HepG2 (cell line): ENCODE measurements around the gene TBC1D10B. TPM values are rescaled to one million over a fixed set of nuclear protein-coding genes. Genes with fewer than 3 reads are reported as not detected.
"Not testable (repeated sequence)": the region's sequence is repeated elsewhere in the genome, so short reads cannot be mapped to it uniquely, and the experiment has no call there.

Experiments used
- ATAC-seq: fragments of 200-7000 bp; cut with Tn5 transposase; 3 replicates; pipeline ENCODE4 v1.9.1; 2020; ENCODE audit warnings: mild to moderate bottlenecking, moderate library complexity
- BruUV-seq: library from RNA; stranded (reverse); fragments of 400-500 nt; replicated peaks from 2 replicates; lab custom pipeline; 2021; lab: Mats Ljungman, UMichigan
- CTCF ChIA-PET: fragments of 300-600 bp; formaldehyde crosslinking; extraction: SDS; loops from one replicate; lab custom pipeline; 2021; ENCODE audit warnings: low total read pairs, inconsistent platforms, low intra/inter-chr PET ratio; lab: Yijun Ruan, JAX
- POLR2A ChIA-PET: fragments of 350-600 bp; sonication (Branson Sonifier 250); formaldehyde crosslinking; loops from one replicate; lab custom pipeline; 2020; ENCODE audit warnings: antibody characterized with exemption, inconsistent platforms; lab: Yijun Ruan, JAX
- DNase-seq: peaks from one replicate; pipeline ENCODE4 v3.0.0-alpha.2; 2015; ENCODE audit warnings: low spot score
- FAIRE-seq: peaks from 3 replicates; lab custom pipeline; 2011; peaks lifted over from hg19 to GRCh38; lab: Jason Lieb, UNC
- H2AFZ ChIP-seq: one replicate; pipeline ENCODE4 v1.6.1; 2011; ENCODE audit warnings: low read length, inconsistent platforms
- H3K27ac ChIP-seq: fragments of 300-600 bp; 3 replicates; pipeline ENCODE4 v1.8.0; 2011; ENCODE audit warnings: mixed run types, mild to moderate bottlenecking, mixed read lengths, low read length, inconsistent platforms; ENCODE audit not compliant: insufficient read depth; ENCODE audit errors: extremely low read length
- H3K27me3 ChIP-seq, 2 experiments: fragments of 200-600 bp in 1 of 2; 2 replicates in 1 of 2; 3 replicates in 1 of 2; pipeline versions ENCODE4 v1.6.0 to v1.8.0; 2011; ENCODE audit warnings: low read length in 2 of 2, mild to moderate bottlenecking in 2 of 2, moderate library complexity in 2 of 2, inconsistent platforms in 1 of 2; ENCODE audit not compliant: insufficient read depth in 2 of 2, control insufficient read depth in 1 of 2
- H3K36me3 ChIP-seq, 2 experiments: fragments of 200-600 bp in 1 of 2; replicated peaks in 1 of 2; 2 replicates in 1 of 2; 3 replicates in 1 of 2; pipeline versions ENCODE4 v1.5.1 to v1.8.0; 2011; ENCODE audit warnings: low read length in 2 of 2, inconsistent platforms in 1 of 2; ENCODE audit not compliant: insufficient read depth in 2 of 2, control insufficient read depth in 1 of 2
- H3K4me1 ChIP-seq: 2 replicates; pipeline ENCODE4 v1.5.1; 2012; ENCODE audit warnings: low read length, inconsistent platforms; ENCODE audit not compliant: insufficient read depth
- H3K4me2 ChIP-seq: 2 replicates; pipeline ENCODE4 v1.6.0; 2011; ENCODE audit warnings: low read depth, low read length, inconsistent platforms
- H3K4me3 ChIP-seq, 3 experiments: fragments of 200-600 bp in 1 of 3; sonication (generic), shearing (Covaris generic) in 1 of 3; replicated peaks in 1 of 3; 2 replicates each; pipeline ENCODE4 v1.5.1; 2011 to 2016; ENCODE audit warnings: low read length in 3 of 3, inconsistent platforms in 2 of 3, low read depth in 2 of 3, mild to moderate bottlenecking in 2 of 3, control low read depth in 1 of 3, mixed read lengths in 1 of 3; ENCODE audit not compliant: insufficient read depth in 1 of 3
- H3K79me2 ChIP-seq: one replicate; pipeline ENCODE4 v1.6.1; 2011; ENCODE audit warnings: low read length, inconsistent platforms; ENCODE audit not compliant: insufficient read depth
- H3K9ac ChIP-seq: 2 replicates; pipeline ENCODE4 v1.6.0; 2011; ENCODE audit warnings: mild to moderate bottlenecking, low read depth, low read length, inconsistent platforms; ENCODE audit not compliant: insufficient read depth
- H3K9me3 ChIP-seq: 2 replicates; pipeline ENCODE4 v1.5.1; 2012; ENCODE audit warnings: mild to moderate bottlenecking, low read length
- H4K20me1 ChIP-seq: 2 replicates; pipeline ENCODE4 v1.6.0; 2011; ENCODE audit warnings: inconsistent platforms, mild to moderate bottlenecking, low read length, moderate library complexity; ENCODE audit not compliant: insufficient read depth
- ELF1 ChIP-seq: sonication (generic); formaldehyde crosslinking; IDR thresholded peaks from 2 replicates; pipeline ENCODE4 v1.4.0; 2020; ENCODE audit warnings: missing genetic modification reagents
- HNF4A ChIP-seq: sonication (generic); formaldehyde crosslinking; IDR thresholded peaks from 2 replicates; pipeline ENCODE4 v1.4.0; 2020; ENCODE audit warnings: missing genetic modification reagents
- MNT ChIP-seq: fragments of 450-650 bp; IDR thresholded peaks from 2 replicates; pipeline ENCODE4 v1.6.1; 2016
- MYC ChIP-seq: sonication (generic); formaldehyde crosslinking; IDR thresholded peaks from 2 replicates; pipeline ENCODE4 v1.9.0; 2021; ENCODE audit warnings: missing genetic modification reagents, borderline replicate concordance
- PATZ1 ChIP-seq: sonication (generic); formaldehyde crosslinking; IDR thresholded peaks from 2 replicates; pipeline ENCODE4 v1.4.0; 2020; ENCODE audit warnings: missing genetic modification reagents
- PHF8 ChIP-seq: sonication (generic); formaldehyde crosslinking; IDR thresholded peaks from 2 replicates; pipeline ENCODE4 v1.5.0; 2020; ENCODE audit warnings: missing genetic modification reagents
- POLR2A ChIP-seq, 2 experiments: IDR thresholded peaks; 2 replicates each; pipeline ENCODE4 v1.6.1; 2011; ENCODE audit warnings: low read depth in 2 of 2, low read length in 2 of 2, mild to moderate bottlenecking in 1 of 2, moderate library complexity in 1 of 2; ENCODE audit not compliant: insufficient read depth in 1 of 2
- POLR2AphosphoS5 ChIP-seq: IDR thresholded peaks from 2 replicates; pipeline ENCODE4 v1.6.1; 2012; ENCODE audit warnings: low read depth, low read length
- ZFY ChIP-seq: sonication (generic); formaldehyde crosslinking; IDR thresholded peaks from 2 replicates; pipeline ENCODE4 v1.4.0; 2020; ENCODE audit warnings: missing genetic modification reagents
- ZNF770 ChIP-seq: sonication (generic); formaldehyde crosslinking; IDR thresholded peaks from 2 replicates; pipeline ENCODE4 v1.5.0; 2020; ENCODE audit warnings: mild to moderate bottlenecking, missing genetic modification reagents
- WGBS: methylation state at CpG from one replicate; pipeline ENCODE4 v1.1.6; 2017; ENCODE audit warnings: low lambda C conversion rate; 5-methylcytosine and 5-hydroxymethylcytosine counted together
- in situ Hi-C: cut with HindIII; loops from 2 replicates; pipeline ENCODE4 v1.10.0; 2017; ENCODE audit warnings: low pct_unique_long_range_greater_than_20kb; ENCODE audit not compliant: extremely low pct_ligation_motif_present
- intact Hi-C: fragments of 100-400 bp; cut with micrococcal nuclease; formaldehyde crosslinking; loops from one replicate; pipeline ENCODE4 v1.10.0; 2022; ENCODE audit not compliant: unreplicated experiment
- polyA plus RNA-seq, 8 experiments: library from polyadenylated mRNA; depleted of rRNA in 3 of 8; stranded (reverse) in 7 of 8; unstranded in 1 of 8; fragments of >200 nt; fragmentation: Illumina TruSeq in 4 of 8; extraction: Trizol in 4 of 8; gene quantifications; 2 replicates each; pipeline versions ENCODE4 v1.2.1 to v1.2.3, GENCODE V29; 2011 to 2016; ENCODE audit warnings: low read depth in 4 of 8, missing spikeins in 1 of 8, mixed read lengths in 1 of 8; ENCODE audit not compliant: insufficient read depth in 1 of 8
- total RNA-seq, 5 experiments: library from RNA; depleted of rRNA; stranded (reverse); fragments of >200 nt; fragmentation: Illumina TruSeq; extraction: Trizol; gene quantifications; 2 replicates each; pipeline ENCODE4 v1.2.3, GENCODE V29; 2016; ENCODE audit warnings: low read depth in 1 of 5
- TF ChIP-seq, protein P1 (sequence below): sonication (generic); formaldehyde crosslinking; IDR thresholded peaks from 2 replicates; pipeline ENCODE4 v1.4.0; 2020; ENCODE audit warnings: low read depth, missing genetic modification reagents
- TF ChIP-seq, protein P2 (sequence below): IDR thresholded peaks from 2 replicates; pipeline ENCODE4 v1.6.1; 2016; ENCODE audit warnings: mild to moderate bottlenecking

Gene TBC1D10B
- total and polyA plus RNA-seq, 2 of the 13 experiments (the other 11 are each of a cell fraction or from before 2014, with no cell fraction given) = 15.7 to 24.8 TPM

DNA sequence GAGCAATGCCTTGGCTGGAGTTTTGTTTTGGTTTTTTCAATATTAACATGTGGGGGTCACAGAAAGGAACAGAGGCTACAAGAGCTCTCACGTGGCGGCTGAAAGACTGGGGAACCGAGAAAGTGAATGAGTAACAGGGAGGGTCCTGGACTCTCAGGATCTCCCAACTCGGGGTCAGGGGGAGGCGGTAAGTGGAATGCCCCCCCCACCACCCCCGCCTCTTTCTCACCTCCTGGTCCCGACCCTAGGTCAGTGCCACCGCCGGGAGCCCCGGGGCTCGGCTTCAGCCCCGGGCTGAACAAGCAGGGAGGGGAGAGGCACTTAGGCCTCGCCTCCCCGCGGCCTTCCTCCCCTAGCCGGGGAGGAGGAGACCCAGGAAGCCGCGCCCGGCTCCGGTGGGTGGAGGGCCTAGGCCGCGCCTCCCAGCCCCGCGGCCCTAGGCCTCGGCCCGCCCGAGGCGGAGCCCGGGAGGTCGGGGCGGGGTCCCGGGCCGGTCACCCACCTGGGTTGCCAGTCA, 35.8 kb downstream of the TBC1D10B start:
- ChIA-PET CTCF (interaction anchor here (1.2 kb wide), 1 partner anchor 18 kb away, joined by 3 read pairs; no protein-coding TSS in a partner anchor), POLR2A (interaction anchor here (0.6 to 3.2 kb wide), 14 partner anchors 17 to 591 kb away, joined by 3 to 33 read pairs (median 8); partner anchors contain the start of genes ALDOA, CD2BP2, DCTPP1 and TBC1D10B)
- 0% methylated on average over 4 of the region's 33 CpGs for WGBS
- not testable (repeated sequence) for H4K20me1 ChIP-seq, H2AFZ ChIP-seq, FAIRE-seq, BruUV-seq, H3K9me3 ChIP-seq, H3K27me3 ChIP-seq, H3K36me3 ChIP-seq
- Histone ChIP-seq H3K4me3 (peak overlapping the region; percentile 76 to 99 (median 95)), H3K27ac (peak overlapping the region; percentile 99), H3K9ac (peak overlapping the region; percentile 94), H3K4me2 (peak overlapping the region; percentile 49; the same call in 1 of the 2 replicates), H3K79me2 (peaks cover 52% of the 10 kb centered on the region), H3K4me1 (peaks cover 38% of the 10 kb centered on the region)
- intact Hi-C loops = loop anchor here (2.0 kb wide), 1 partner anchor 20 kb away; the partner anchor contains the start of gene CD2BP2
- peak; percentile 88 for ATAC-seq
- in situ Hi-C loops = loop anchor here (25.0 kb wide), 1 partner anchor 747 kb away; no protein-coding TSS in a partner anchor
- DNase-seq = peak; percentile 86
- peak; percentile 40; the same call in 1 of the 2 replicates for TF ChIP-seq MYC (CRISPR knock-in tag)
- peak; percentile 38; the same call in 1 of the 2 replicates for TF ChIP-seq PHF8 (CRISPR knock-in tag)
- peak; percentile 50; the same call in 1 of the 2 replicates for TF ChIP-seq ZNF770 (CRISPR knock-in tag)
- 0 out of 2 replicates have a peak, but pooled peaks have one; percentile 61 for TF ChIP-seq PATZ1 (CRISPR knock-in tag)
- TF ChIP-seq ZFY = peak; percentile 70
- 0 out of 2 replicates have a peak, but pooled peaks have one; percentile 11 for TF ChIP-seq HNF4A
- TF ChIP-seq POLR2A (IDR thresholded peaks at IDR 0.05; ENCODE audit: insufficient read depth in 1 of 2, low read depth in 2 of 2, low read length in 2 of 2) = 0 out of 4 replicates have a peak, but pooled peaks of 1 of the 2 experiments have one; percentile 17
- TF ChIP-seq ELF1 (CRISPR knock-in tag) = peak; percentile 25; the same call in 1 of the 2 replicates
- TF ChIP-seq POLR2AphosphoS5 = peak; percentile 40
- peak; percentile 74 for TF ChIP-seq MNT
- TF ChIP-seq, protein P1, sequence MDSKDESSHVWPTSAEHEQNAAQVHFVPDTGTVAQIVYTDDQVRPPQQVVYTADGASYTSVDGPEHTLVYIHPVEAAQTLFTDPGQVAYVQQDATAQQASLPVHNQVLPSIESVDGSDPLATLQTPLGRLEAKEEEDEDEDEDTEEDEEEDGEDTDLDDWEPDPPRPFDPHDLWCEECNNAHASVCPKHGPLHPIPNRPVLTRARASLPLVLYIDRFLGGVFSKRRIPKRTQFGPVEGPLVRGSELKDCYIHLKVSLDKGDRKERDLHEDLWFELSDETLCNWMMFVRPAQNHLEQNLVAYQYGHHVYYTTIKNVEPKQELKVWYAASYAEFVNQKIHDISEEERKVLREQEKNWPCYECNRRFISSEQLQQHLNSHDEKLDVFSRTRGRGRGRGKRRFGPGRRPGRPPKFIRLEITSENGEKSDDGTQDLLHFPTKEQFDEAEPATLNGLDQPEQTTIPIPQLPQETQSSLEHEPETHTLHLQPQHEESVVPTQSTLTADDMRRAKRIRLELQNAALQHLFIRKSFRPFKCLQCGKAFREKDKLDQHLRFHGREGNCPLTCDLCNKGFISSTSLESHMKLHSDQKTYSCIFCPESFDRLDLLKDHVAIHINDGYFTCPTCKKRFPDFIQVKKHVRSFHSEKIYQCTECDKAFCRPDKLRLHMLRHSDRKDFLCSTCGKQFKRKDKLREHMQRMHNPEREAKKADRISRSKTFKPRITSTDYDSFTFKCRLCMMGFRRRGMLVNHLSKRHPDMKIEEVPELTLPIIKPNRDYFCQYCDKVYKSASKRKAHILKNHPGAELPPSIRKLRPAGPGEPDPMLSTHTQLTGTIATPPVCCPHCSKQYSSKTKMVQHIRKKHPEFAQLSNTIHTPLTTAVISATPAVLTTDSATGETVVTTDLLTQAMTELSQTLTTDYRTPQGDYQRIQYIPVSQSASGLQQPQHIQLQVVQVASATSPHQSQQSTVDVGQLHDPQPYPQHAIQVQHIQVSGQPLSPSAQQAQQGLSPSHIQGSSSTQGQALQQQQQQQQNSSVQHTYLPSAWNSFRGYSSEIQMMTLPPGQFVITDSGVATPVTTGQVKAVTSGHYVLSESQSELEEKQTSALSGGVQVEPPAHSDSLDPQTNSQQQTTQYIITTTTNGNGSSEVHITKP (CRISPR knock-in tag) = peak; percentile 77; the same call in 1 of the 2 replicates
- TF ChIP-seq, protein P2, sequence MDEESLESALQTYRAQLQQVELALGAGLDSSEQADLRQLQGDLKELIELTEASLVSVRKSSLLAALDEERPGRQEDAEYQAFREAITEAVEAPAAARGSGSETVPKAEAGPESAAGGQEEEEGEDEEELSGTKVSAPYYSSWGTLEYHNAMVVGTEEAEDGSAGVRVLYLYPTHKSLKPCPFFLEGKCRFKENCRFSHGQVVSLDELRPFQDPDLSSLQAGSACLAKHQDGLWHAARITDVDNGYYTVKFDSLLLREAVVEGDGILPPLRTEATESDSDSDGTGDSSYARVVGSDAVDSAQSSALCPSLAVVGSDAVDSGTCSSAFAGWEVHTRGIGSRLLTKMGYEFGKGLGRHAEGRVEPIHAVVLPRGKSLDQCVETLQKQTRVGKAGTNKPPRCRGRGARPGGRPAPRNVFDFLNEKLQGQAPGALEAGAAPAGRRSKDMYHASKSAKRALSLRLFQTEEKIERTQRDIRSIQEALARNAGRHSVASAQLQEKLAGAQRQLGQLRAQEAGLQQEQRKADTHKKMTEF (CRISPR knock-in tag) = peak; percentile 17; the same call in 1 of the 2 replicates
